OCI-LY7 (cell line): Measurements from ENCODE around the gene MORN5. TPM values are rescaled to one million over a fixed set of nuclear protein-coding genes. Genes with fewer than 3 reads are reported as not detected.

Experiments
- BruUV-seq: library from RNA; stranded (reverse); fragments of 400-500 nt; replicated peaks from 2 replicates; lab custom pipeline; 2021; lab: Mats Ljungman, UMichigan
- CTCF ChIA-PET: fragments of 300-600 bp; sonication (Branson Sonifier 250); formaldehyde crosslinking; loops from one replicate; lab custom pipeline; 2022; ENCODE audit warnings: antibody characterized with exemption; ENCODE audit not compliant: unreplicated experiment; lab: Charles Lee
- POLR2A ChIA-PET: fragments of 300-600 bp; sonication (Branson Sonifier 250); formaldehyde crosslinking; loops from one replicate; lab custom pipeline; 2022; ENCODE audit warnings: antibody characterized with exemption; lab: Charles Lee
- DNase-seq: peaks from one replicate; pipeline ENCODE4 v3.0.0-alpha.2; 2015; ENCODE audit warnings: low spot score
- H2AFZ ChIP-seq: fragments of 200-600 bp; sonication (generic), shearing (Covaris generic); 2 replicates; pipeline ENCODE4 v1.6.1; 2014; ENCODE audit warnings: mild to moderate bottlenecking, antibody characterized with exemption, low read length, moderate library complexity
- H3K27ac ChIP-seq: fragments of 200-600 bp; sonication (generic); 2 replicates; pipeline ENCODE4 v1.5.1; 2014; ENCODE audit warnings: mixed run types, low read depth, mild to moderate bottlenecking, moderate library complexity, low read length, inconsistent platforms; ENCODE audit not compliant: poor library complexity, severe bottlenecking
- H3K36me3 ChIP-seq: fragments of 200-600 bp; sonication (generic); 2 replicates; pipeline ENCODE4 v1.6.1; 2014; ENCODE audit warnings: mild to moderate bottlenecking, antibody characterized with exemption, low read length, moderate library complexity, mixed read lengths; ENCODE audit not compliant: insufficient read depth
- H3K4me1 ChIP-seq: fragments of 200-600 bp; sonication (generic); 2 replicates; pipeline ENCODE4 v1.5.1; 2014; ENCODE audit warnings: mild to moderate bottlenecking, low read length; ENCODE audit not compliant: insufficient read depth, poor library complexity, severe bottlenecking
- H3K4me2 ChIP-seq: fragments of 200-600 bp; sonication (generic); 2 replicates; pipeline ENCODE4 v1.6.1; 2014; ENCODE audit warnings: mild to moderate bottlenecking, low read length
- H3K4me3 ChIP-seq: fragments of 200-600 bp; sonication (generic); 2 replicates; pipeline ENCODE4 v1.5.1; 2014; ENCODE audit warnings: mild to moderate bottlenecking, low read depth, low read length; ENCODE audit not compliant: poor library complexity, severe bottlenecking
- H3K79me2 ChIP-seq: fragments of 200-600 bp; sonication (generic); 2 replicates; pipeline ENCODE4 v1.6.1; 2016; ENCODE audit warnings: low read depth, mild to moderate bottlenecking, low read length, moderate library complexity, mixed read lengths; ENCODE audit not compliant: insufficient read depth
- H3K9me2 ChIP-seq: fragments of 200-600 bp; sonication (generic); 2 replicates; pipeline ENCODE4 v1.6.1; 2016; ENCODE audit warnings: mild to moderate bottlenecking, low read length, mixed read lengths; ENCODE audit not compliant: insufficient read depth
- H3K9me3 ChIP-seq: fragments of 200-600 bp; sonication (generic); 2 replicates; pipeline ENCODE4 v1.6.1; 2014; ENCODE audit warnings: mild to moderate bottlenecking, mixed run types, low read length, mixed read lengths
- H4K20me1 ChIP-seq: fragments of 200-600 bp; sonication (generic); 2 replicates; pipeline ENCODE4 v1.6.1; 2014; ENCODE audit warnings: mild to moderate bottlenecking, antibody characterized with exemption, low read length, moderate library complexity, mixed read lengths; ENCODE audit not compliant: insufficient read depth
- EZH2phosphoT487 ChIP-seq: fragments of 200-600 bp; sonication (generic); IDR thresholded peaks from 2 replicates; pipeline ENCODE4 v1.6.1; 2018; ENCODE audit warnings: low read depth, borderline replicate concordance, mild to moderate bottlenecking, mixed run types, antibody characterized with exemption, low read length, moderate library complexity, mixed read lengths
- intact Hi-C: fragments of 100-400 bp; cut with micrococcal nuclease; formaldehyde crosslinking; loops from one replicate; pipeline ENCODE4 v1.10.0; 2022; ENCODE audit not compliant: unreplicated experiment
- total RNA-seq, 2 experiments: library from RNA; depleted of rRNA in 1 of 2; stranded (reverse); fragments of >200 nt in 1 of 2; shearing (Covaris generic) in 1 of 2; gene quantifications; 2 replicates each; pipeline ENCODE4 v1.2.3, GENCODE V29; 2014 to 2022
- TF ChIP-seq, protein P1 (sequence below): fragments of 200-600 bp; sonication (generic); conservative IDR thresholded peaks from 2 replicates; pipeline ENCODE4 v1.5.1; 2014; ENCODE audit warnings: mild to moderate bottlenecking, antibody characterized with exemption, low read length, moderate library complexity, mixed read lengths

Gene MORN5
- total RNA-seq, 2 experiments from 2014 or later = not detected

DNA sequence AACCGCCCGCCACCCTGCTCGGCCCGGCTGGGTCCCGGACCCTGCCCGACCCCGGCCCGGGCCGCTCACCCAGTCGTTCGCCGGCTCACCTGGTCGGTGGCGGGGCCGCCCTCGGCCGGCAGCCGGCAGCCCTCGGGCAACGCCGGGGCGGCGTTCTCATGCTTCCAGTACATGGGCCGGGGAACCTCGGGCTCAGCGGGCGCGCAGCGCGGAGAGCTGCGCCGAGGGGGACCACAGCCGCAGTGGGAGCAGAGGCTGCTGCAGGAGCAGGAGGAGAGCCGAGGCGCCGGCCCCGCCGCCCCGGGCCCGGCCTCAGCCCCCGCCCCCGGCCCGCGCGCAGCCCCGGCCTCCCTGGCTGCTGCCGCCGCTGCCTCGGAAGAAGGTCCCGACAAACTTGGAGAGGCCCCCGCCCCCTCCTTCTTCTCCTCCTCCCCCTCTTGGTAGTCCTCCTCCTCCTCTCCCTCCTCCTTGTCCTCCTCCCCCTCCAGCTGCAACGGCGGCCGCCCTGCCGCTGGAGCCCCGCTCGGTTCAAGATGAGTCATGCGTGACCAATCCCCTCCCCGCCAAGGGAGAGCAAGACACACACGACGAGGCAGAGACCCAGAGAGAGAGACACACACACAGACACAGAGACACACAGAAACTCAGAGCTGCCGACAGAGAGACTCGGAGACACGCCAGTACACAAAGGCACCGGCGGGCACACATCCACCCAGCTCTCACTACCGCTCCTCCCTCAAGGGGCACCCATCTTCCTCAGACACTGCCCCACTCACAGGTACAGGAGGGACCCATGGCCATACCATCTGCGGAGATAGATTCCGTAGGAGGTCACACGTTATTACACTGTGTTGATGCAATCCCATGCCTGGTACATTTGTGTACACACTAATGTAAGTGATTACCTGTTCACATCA lies 69.1 kb downstream of the MORN5 start, which contains the start of gene LHX6:
TSS of gene LHX6 (minus strand) at position 390 of the 917 bp plus-strand sequence. CDS start at position 173, 217 bp downstream.
- H3K27ac ChIP-seq = no peak within 1 kb of the TSS
- no peaks in the 10 kb centered on the region for H3K9me3 ChIP-seq
- no peaks in the 10 kb centered on the region for H3K9me2 ChIP-seq
- H2AFZ ChIP-seq = no peak within 1 kb of the TSS
- BruUV-seq = no TSS peak
- H3K4me2 ChIP-seq = peak within 1 kb of the TSS; percentile 20; the same call in 1 of the 2 replicates
- H3K4me1 ChIP-seq = no peaks in the 10 kb centered on the region
- TF ChIP-seq, protein P1, sequence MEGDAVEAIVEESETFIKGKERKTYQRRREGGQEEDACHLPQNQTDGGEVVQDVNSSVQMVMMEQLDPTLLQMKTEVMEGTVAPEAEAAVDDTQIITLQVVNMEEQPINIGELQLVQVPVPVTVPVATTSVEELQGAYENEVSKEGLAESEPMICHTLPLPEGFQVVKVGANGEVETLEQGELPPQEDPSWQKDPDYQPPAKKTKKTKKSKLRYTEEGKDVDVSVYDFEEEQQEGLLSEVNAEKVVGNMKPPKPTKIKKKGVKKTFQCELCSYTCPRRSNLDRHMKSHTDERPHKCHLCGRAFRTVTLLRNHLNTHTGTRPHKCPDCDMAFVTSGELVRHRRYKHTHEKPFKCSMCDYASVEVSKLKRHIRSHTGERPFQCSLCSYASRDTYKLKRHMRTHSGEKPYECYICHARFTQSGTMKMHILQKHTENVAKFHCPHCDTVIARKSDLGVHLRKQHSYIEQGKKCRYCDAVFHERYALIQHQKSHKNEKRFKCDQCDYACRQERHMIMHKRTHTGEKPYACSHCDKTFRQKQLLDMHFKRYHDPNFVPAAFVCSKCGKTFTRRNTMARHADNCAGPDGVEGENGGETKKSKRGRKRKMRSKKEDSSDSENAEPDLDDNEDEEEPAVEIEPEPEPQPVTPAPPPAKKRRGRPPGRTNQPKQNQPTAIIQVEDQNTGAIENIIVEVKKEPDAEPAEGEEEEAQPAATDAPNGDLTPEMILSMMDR = no peak
- no peak; the same call in 1 of the 2 replicates for TF ChIP-seq EZH2phosphoT487
- no peaks in the 10 kb centered on the region for H3K79me2 ChIP-seq
- DNase-seq = no peak
- H3K36me3 ChIP-seq = no peaks in the 10 kb centered on the region
- ChIA-PET CTCF (no interaction called here), POLR2A (no interaction called here)
- no peak within 1 kb of the TSS for H3K4me3 ChIP-seq
- no peaks in the 10 kb centered on the region for H4K20me1 ChIP-seq
- intact Hi-C loops = no loop called here

DNA sequence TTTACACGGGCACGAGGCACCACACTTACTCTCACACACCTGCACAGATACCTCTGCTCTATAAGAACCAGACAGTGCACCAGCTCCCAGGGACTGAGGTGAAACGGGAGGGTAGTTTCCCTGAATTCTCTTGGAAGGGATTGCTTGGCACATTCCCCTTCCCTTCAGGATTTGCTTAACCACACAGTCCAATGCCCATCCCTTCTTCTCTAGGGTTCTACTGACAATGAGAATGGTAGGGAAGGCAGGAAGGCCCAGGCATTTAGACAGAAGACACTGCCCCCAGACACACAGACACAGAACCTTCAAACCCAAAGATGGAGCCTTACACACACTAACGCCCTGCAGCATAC lies 69.8 kb downstream of the MORN5 start:
- Histone ChIP-seq H2AFZ (no peak overlapping the region), H3K36me3 (no peaks in the 10 kb centered on the region), H3K4me1 (no peaks in the 10 kb centered on the region), H3K4me2 (no peak overlapping the region), H4K20me1 (no peaks in the 10 kb centered on the region), H3K9me3 (no peaks in the 10 kb centered on the region), H3K27ac (no peak overlapping the region), H3K4me3 (no peak overlapping the region), H3K79me2 (no peaks in the 10 kb centered on the region), H3K9me2 (no peaks in the 10 kb centered on the region)
- BruUV-seq = no TSS peak
- TF ChIP-seq, protein P1 = no peak
- TF ChIP-seq EZH2phosphoT487 = no peak
- POLR2A ChIA-PET = no interaction called here
- no peak for DNase-seq
- intact Hi-C loops = no loop called here
- CTCF ChIA-PET = no interaction called here

DNA sequence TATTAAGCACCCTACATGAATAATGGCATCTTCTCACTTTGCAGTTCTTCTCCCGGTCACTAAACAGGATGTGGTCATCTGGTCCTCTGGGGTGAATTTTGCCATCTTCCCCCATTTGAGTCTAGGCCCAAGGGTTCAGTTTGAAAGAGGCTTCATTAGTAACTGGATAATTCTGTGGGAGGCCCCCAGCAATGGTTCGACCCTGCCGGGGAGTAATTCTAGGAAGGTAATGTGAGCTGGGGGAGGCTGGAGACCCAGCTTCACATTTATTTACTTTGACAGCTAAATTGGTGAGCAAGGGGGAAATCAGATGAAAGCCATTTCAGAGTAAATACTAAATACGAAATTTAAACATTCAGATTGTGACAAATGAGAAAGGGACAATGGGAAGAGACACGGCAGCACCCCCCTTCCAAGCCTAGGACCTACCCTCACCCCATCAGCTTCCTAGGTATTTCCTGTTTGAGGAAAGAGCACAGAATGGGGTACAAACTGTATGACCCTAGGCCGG lies 73.1 kb downstream of the MORN5 start:
- Histone ChIP-seq H4K20me1 (no peaks in the 10 kb centered on the region), H3K4me1 (no peaks in the 10 kb centered on the region), H3K36me3 (no peaks in the 10 kb centered on the region), H3K9me2 (no peaks in the 10 kb centered on the region), H3K79me2 (no peaks in the 10 kb centered on the region), H3K27ac (no peak overlapping the region), H3K4me3 (no peak overlapping the region), H2AFZ (no peak overlapping the region), H3K4me2 (no peak overlapping the region), H3K9me3 (no peaks in the 10 kb centered on the region)
- DNase-seq = no peak
- no peak for TF ChIP-seq EZH2phosphoT487
- TF ChIP-seq, protein P1 = no peak
- no TSS peak for BruUV-seq
- intact Hi-C loops = no loop called here
- ChIA-PET CTCF (no interaction called here), POLR2A (no interaction called here)
